ENCODE data around the gene C9orf72. TPM values are rescaled to one million over a fixed set of nuclear protein-coding genes. Genes with fewer than 3 reads are reported as not detected.

Gene C9orf72
- total RNA-seq, 1 experiment from 2014 or later = 5.9 TPM

DNA sequence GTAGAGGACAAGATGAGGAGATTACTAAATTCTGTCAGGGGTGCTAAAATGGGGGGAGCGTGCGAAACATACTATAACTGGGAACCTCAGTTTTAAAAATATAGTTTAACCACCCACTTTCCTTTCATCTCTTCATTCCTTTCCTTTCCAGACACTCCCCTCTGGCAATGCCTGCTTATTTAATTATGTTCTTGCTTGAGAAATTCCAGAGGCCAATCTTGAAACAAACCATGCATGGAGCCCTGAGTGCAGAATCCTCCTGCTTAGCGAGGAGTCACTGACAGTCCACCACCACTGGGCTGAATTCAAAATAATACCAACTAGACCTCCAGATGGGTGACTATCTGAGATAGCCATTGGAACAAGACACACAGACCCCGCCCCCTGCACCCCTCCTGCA, 29.7 kb upstream of the C9orf72 start:
- H3K27me3 ChIP-seq (replicated peaks; ENCODE audit: insufficient read depth, low read depth, low read length, poor library complexity) = peaks cover 3% of the 10 kb centered on the region
- no peak for TF ChIP-seq EZH2 (IDR thresholded peaks at IDR 0.05; ENCODE audit: borderline replicate concordance, low read depth, low read length, poor library complexity, severe bottlenecking)
- no peak for TF ChIP-seq CTCF (conservative IDR thresholded peaks at IDR 0.05; ENCODE audit: low read depth, low read length)
- no peaks in the 10 kb centered on the region for H3K4me1 ChIP-seq (ENCODE audit: insufficient read depth, low read length, poor library complexity, severe bottlenecking)
- no peaks in the 10 kb centered on the region for H3K36me3 ChIP-seq (ENCODE audit: insufficient read depth, low read length, poor library complexity, severe bottlenecking)
- intact Hi-C loops (cut with micrococcal nuclease; ENCODE audit: unreplicated experiment) = no loop called here
- BruUV-seq (replicated peaks) = no TSS peak
- H3K4me3 ChIP-seq (ENCODE audit: low read depth, low read length, poor library complexity, severe bottlenecking) = no peak overlapping the region
- no peaks in the 10 kb centered on the region for H3K9me3 ChIP-seq (ENCODE audit: low read depth, low read length, poor library complexity, severe bottlenecking)
- POLR2A ChIA-PET (ENCODE audit: low non-redundant PET) = no interaction called here
- CTCF ChIA-PET = no interaction called here
- DNase-seq (ENCODE audit: low spot score) = no peak
- H3K27ac ChIP-seq (ENCODE audit: low read depth, low read length, poor library complexity, severe bottlenecking) = no peak overlapping the region

- peaks cover 3% of the 10 kb centered on the region for H3K27me3 ChIP-seq (replicated peaks; ENCODE audit: insufficient read depth, low read depth, low read length, poor library complexity)
- intact Hi-C loops (cut with micrococcal nuclease; ENCODE audit: unreplicated experiment) = no loop called here
- H3K4me1 ChIP-seq (ENCODE audit: insufficient read depth, low read length, poor library complexity, severe bottlenecking) = no peaks in the 10 kb centered on the region
- no peak overlapping the region for H3K4me3 ChIP-seq (ENCODE audit: low read depth, low read length, poor library complexity, severe bottlenecking)
- no TSS peak for BruUV-seq (replicated peaks)
- no peak for DNase-seq (ENCODE audit: low spot score)
- H3K36me3 ChIP-seq (ENCODE audit: insufficient read depth, low read length, poor library complexity, severe bottlenecking) = no peaks in the 10 kb centered on the region
- TF ChIP-seq EZH2 (IDR thresholded peaks at IDR 0.05; ENCODE audit: borderline replicate concordance, low read depth, low read length, poor library complexity, severe bottlenecking) (no peak), CTCF (conservative IDR thresholded peaks at IDR 0.05; ENCODE audit: low read depth, low read length) (no peak)
- H3K27ac ChIP-seq (ENCODE audit: low read depth, low read length, poor library complexity, severe bottlenecking) = no peak overlapping the region
- POLR2A ChIA-PET (ENCODE audit: low non-redundant PET) = no interaction called here
- CTCF ChIA-PET = no interaction called here
- H3K9me3 ChIP-seq (ENCODE audit: low read depth, low read length, poor library complexity, severe bottlenecking) = no peaks in the 10 kb centered on the region
Measured at GRCh38 chr9:27602142-27602861, 29.0 kb upstream of the C9orf72 start.

- BruUV-seq (replicated peaks) = no TSS peak
- TF ChIP-seq EZH2 (IDR thresholded peaks at IDR 0.05; ENCODE audit: borderline replicate concordance, low read depth, low read length, poor library complexity, severe bottlenecking) (no peak), CTCF (conservative IDR thresholded peaks at IDR 0.05; ENCODE audit: low read depth, low read length) (no peak)
- no peaks in the 10 kb centered on the region for H3K36me3 ChIP-seq (ENCODE audit: insufficient read depth, low read length, poor library complexity, severe bottlenecking)
- H3K4me3 ChIP-seq (ENCODE audit: low read depth, low read length, poor library complexity, severe bottlenecking) = no peak overlapping the region
- DNase-seq (ENCODE audit: low spot score) = no peak
- no peak overlapping the region for H3K27ac ChIP-seq (ENCODE audit: low read depth, low read length, poor library complexity, severe bottlenecking)
- no peaks in the 10 kb centered on the region for H3K4me1 ChIP-seq (ENCODE audit: insufficient read depth, low read length, poor library complexity, severe bottlenecking)
- H3K9me3 ChIP-seq (ENCODE audit: low read depth, low read length, poor library complexity, severe bottlenecking) = no peaks in the 10 kb centered on the region
- H3K27me3 ChIP-seq (replicated peaks; ENCODE audit: insufficient read depth, low read depth, low read length, poor library complexity) = peaks cover 3% of the 10 kb centered on the region
- ChIA-PET CTCF (no interaction called here), POLR2A (ENCODE audit: low non-redundant PET) (no interaction called here)
- intact Hi-C loops (cut with micrococcal nuclease; ENCODE audit: unreplicated experiment) = no loop called here
Measured at GRCh38 chr9:27601396-27601795, 28.1 kb upstream of the C9orf72 start.

Measured in A673 (cell line).